GM19043 (cell line): Measurements from ENCODE around the gene MRPL34.
A peak's percentile ranks its signal among the peaks of the same experiment; 100 is the strongest.
"Not testable (repeated sequence)": the region's sequence is repeated elsewhere in the genome, so short reads cannot be mapped to it uniquely, and the experiment has no call there.

Source experiments
- ATAC-seq: cut with Tn5 transposase; IDR thresholded peaks from one replicate; pipeline ENCODE4 v1.9.1; 2021; ENCODE audit warnings: low read depth; ENCODE audit not compliant: unreplicated experiment

Gene MRPL34

DNA sequence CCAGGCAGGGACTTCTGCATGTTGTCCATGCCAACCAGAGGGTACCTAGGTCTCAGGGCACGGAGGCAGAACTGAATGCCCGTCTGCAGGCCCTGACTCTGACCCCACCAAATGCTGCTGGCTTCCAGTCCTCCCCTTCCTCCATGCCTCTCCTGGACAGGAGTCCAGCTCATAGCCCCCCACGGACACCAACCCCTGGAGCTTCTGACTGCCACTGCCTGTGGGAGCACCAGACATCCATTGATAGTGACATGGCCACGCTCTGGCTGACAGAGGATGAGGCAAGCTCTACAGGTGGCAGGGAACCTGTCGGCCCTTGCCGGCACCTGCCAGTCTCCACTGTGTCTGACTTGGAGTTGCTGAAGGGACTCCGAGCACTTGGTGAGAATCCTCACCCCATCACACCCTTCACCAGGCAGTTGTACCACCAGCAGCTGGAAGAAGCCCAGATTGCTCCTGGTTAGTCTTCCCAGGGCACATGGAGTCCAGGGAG is 22.1 kb upstream of the MRPL34 start:
- ATAC-seq = no peak

DNA sequence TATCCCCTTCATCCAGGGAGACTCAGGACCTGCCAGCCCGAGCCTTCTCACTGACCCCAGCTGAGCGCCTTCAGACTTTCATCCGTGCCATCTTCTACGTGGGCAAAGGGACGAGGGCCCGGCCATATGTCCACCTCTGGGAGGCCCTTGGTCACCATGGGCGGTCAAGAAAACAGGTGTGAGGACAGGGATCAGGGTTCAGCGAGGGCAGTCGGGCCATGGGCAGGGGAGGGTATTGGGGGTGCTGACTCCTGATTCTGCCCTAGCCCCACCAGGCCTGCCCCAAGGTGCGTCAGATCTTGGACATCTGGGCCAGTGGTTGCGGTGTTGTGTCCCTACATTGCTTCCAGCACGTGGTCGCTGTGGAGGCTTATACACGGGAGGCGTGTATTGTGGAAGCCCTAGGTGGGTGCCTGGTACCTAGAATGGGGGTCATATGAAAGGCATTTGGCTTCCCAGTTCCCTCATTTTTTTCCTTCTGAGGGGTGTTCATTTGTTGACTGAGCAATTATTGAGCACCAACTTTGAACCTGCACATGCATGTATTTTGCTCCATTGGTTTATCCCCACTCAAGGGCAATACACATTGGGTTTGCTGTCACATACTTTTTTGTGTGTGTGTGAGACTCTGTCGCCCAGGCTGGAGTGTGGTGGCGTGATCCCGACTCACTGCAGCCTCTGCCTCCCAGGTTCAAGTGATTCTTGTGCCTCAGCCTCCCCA is 20.1 kb upstream of the MRPL34 start:
- ATAC-seq = no peak

- ATAC-seq = no peak
Measured at GRCh38 chr19:17286263-17286662, 19.4 kb upstream of the MRPL34 start.

DNA sequence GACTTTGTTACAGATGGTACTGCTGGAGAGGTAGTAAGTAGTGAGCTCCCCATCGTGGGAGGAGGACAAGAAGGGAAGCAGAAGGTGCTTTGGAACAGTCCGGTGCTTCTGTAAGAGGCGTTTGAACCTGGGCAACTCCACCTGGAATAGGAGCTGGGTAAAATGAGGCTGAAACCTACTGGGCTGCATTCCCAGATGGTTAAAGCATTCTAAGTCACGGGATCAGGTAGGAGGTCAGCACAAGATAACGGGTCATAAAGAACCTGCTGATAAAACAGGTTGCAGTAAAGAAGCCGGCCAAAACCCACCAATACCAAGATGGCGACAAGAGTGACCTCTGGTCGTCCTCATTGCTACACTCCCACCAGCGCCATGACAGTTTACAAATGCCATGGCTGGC is 18.9 kb upstream of the MRPL34 start:
- ATAC-seq = no peak

DNA sequence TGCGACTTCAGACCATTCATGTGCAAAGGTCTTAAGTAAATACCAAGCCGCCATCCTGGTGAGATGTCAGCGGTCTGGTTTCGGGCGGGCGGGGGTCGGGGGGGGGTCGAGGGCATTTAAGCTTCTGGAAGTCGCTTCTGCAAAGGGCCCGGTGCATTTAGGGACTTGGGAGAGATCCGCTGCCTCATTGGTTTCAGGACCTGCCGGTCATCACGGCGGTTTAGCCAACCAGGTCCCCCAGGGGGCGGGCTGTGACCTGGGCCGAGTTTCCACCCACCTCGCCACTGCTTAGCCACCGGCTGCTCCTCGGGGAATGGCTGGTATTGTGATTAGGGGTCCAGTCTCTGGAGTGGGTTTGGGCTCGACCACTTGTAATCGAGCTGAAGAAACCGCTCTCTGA is 16.2 kb upstream of the MRPL34 start:
- no peak for ATAC-seq

DNA sequence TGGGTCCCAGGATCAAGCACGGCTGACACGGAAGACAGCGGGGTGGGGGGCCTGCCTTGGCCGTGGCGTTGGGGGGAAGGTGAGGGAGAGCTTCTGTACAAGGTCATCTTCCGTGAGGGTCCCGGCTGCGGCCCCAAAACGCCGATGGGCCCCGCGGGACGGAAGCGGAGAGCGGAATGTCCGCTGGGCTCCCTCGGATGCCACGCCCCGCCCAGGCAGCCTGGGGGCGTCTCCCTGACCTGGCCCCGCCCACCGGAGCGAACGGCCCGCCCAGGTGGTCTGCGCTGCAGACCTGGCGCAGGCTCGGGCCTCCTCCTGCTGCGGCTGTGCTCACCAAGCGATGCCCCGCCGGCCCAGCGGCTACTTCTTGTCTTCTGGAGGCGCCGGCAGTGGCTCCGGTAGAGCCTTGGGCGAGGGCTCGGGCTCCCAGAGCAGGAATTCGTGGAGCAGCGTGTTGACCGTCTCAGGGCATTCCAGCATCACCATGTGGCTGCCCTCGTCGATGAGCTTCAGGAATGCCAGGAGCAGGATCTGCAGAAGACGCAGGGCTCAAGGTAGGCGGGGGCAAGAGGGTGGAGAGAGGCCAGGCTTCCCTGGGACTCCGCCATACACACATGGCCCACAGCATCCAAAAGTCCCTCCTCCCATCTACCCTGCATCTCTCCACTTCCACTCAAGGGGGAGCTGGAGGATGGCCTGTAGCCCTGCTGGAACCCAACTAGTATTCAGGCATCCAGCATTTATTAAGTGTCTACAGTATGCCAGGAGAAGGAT is 13.2 kb upstream of the MRPL34 start:
- ATAC-seq = peak; percentile 71

- no peak for ATAC-seq
Measured at GRCh38 chr19:17293605-17294004, 12.1 kb upstream of the MRPL34 start.

DNA sequence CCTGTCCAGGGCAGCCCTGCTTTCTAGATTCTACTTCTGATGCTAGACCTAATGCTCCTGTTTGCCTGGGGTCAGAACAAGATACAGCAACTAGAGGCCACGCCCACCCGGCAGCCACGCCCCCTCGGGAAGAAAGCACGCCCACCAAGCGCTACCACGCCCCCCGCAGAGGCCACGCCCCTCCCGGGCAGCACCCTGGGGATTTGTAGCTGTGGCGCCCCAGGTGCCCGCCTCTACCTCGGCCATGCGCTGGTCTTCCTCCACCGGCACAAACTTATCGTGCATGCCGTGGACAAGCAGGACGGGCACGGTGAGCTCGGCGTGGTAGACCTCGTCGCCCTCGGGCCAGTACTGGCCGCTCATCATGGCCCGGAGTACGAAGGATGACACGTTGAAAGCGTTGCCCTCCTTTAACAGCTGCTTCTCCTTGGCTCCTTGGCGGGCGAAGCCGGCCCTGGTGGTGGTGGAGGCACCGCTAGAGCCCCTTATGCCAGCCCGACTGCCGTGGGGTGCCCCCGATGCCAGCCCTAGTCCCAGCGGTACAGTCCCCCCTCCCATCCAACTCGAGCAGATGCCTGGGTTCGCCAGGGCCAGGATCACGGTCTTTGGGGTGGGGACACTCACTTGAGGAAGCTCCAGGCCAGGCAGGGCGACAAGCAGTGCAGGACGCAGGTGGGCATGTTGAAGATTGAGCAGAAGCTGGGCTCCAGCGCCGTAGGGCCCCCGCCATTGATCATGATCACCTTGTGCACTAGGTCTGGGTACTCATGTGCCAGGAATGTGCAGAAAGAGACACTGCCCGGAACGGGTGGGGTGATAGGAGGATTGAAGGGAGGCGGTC is 11.4 kb upstream of the MRPL34 start:
- ATAC-seq = no peak

GRCh38 chr19:17295551-17295950 is 10.1 kb upstream of the MRPL34 start:
- not testable (repeated sequence) for ATAC-seq

GRCh38 chr19:17296273-17296672 is 9.4 kb upstream of the MRPL34 start:
- no peak for ATAC-seq

GRCh38 chr19:17296976-17297375 is 8.7 kb upstream of the MRPL34 start:
- ATAC-seq = no peak

DNA sequence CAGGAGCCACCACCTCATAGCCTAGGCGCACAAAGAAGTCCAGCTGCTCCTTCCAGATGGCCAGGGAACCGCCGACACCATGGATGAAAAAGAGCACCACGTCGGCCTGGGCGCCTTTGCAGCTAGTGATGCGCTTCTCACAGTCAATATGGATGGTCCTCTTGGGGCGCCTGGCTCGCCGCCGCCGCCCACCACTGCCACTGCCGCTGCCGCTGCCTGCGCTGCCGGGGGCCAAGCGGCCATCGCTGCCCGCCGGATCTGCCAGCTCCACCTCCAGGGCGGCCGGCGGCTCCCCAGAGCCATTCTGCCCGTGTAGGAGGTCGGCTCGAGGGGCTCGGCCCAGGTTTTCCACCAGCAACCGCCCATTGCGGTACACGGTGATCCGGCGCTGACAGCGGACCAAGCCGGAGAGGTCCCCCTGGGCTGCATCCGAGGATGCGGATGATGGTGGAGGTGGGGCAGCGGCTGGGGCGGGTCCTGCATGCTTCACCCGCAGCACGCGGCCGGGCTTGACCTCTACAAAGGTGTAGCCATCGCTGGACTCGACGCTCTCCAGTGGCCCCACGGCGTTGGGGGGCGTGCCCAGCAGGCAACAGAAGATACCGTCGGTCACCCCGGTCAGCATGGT is 4.6 kb upstream of the MRPL34 start:
- no peak for ATAC-seq

- ATAC-seq = no peak
Measured at GRCh38 chr19:17302391-17303166, 3.1 kb upstream of the MRPL34 start.

- ATAC-seq = peak; percentile 70
Measured at GRCh38 chr19:17303167-17303939, 2.3 kb upstream of the MRPL34 start, which contains the start of gene ABHD8. TSS of gene ABHD8 (minus strand) at chr19:17303425. CDS start at chr19:17301616, 1,809 bp downstream.

GRCh38 chr19:17303940-17304267 is 1.8 kb upstream of the MRPL34 start:
- ATAC-seq = no peak

GRCh38 chr19:17304386-17305215 is 1.1 kb upstream of the MRPL34 start:
- ATAC-seq = no peak

DNA sequence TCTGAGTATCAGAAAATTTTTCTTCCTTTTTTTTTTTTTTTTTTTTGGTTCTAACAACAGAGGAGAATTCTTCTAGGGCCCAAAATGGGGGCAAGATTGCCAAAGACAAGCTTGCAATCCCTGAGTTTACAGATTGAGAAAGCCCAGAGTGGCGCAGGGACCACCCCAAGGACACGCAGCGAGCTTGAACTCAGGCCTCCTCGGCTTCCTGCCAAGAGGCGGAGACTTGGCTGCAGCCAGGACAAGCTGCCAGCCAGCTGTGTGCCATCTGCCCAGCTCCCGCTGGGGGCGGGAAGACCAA is 506 bp upstream of the MRPL34 start:
- no peak for ATAC-seq

- ATAC-seq = no peak
Measured at GRCh38 chr19:17306285-17306714, 628 bp downstream of the MRPL34 start.
